ENCODE measurements around the gene RGS6.

Gene RGS6

DNA sequence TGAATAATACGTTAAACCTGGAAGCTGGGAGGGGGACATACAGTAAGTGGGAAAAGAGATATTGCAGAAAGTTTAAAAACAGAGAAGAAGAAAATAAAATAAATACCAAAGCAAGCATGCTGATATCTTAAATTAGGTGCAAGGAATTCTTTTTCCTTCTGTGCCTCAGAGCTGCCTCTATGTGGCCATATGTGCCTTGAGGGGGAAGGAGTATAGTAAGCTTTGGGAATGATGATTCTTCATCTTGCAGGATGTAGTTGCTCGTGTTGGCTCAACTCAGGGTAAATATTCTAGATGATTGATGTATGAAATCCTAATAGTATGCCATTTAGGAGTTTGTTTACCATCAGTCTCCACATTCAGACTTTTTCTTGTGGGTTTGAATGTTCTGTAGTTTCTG is 251.4 kb downstream of the RGS6 start:
- no peak for TF ChIP-seq POLR2AphosphoS5 (IDR thresholded peaks at IDR 0.05; ENCODE audit: low read depth, low read length)
- no peak for TF ChIP-seq SPI1 (IDR thresholded peaks at IDR 0.05; ENCODE audit: low read depth, low read length)
- DNase-seq (ENCODE audit: insufficient read length, low spot score) (no peak), FAIRE-seq (no peak)

- no peak for FAIRE-seq
Measured at GRCh38 chr14:72186523-72186922, 254.3 kb downstream of the RGS6 start.

GRCh38 chr14:72196237-72197015 is 264.2 kb downstream of the RGS6 start:
- TF ChIP-seq PAX5 (IDR thresholded peaks at IDR 0.05; ENCODE audit: insufficient read depth, low read length, severe bottlenecking) (no peak), SPI1 (IDR thresholded peaks at IDR 0.05; ENCODE audit: low read depth, low read length) (no peak), POLR2AphosphoS5 (IDR thresholded peaks at IDR 0.05; ENCODE audit: low read depth, low read length) (no peak), POU2F2 (IDR thresholded peaks at IDR 0.05; ENCODE audit: low read depth, low read length) (no peak), POLR2A (IDR thresholded peaks at IDR 0.05; ENCODE audit: low read depth, low read length) (no peak), TAF1 (IDR thresholded peaks at IDR 0.05; ENCODE audit: low read depth, low read length) (no peak)
- DNase-seq (ENCODE audit: insufficient read length, low spot score), result no peak

More at GRCh38 chr14:72186523-72186922, 254.3 kb downstream of the RGS6 start:
- no peak for TF ChIP-seq TAF1 (IDR thresholded peaks at IDR 0.05; ENCODE audit: low read depth, low read length)
- TF ChIP-seq POU2F2 (IDR thresholded peaks at IDR 0.05; ENCODE audit: low read depth, low read length), result no peak
- no peak for TF ChIP-seq POLR2A (IDR thresholded peaks at IDR 0.05; ENCODE audit: low read depth, low read length)
- TF ChIP-seq POLR2AphosphoS5 (IDR thresholded peaks at IDR 0.05; ENCODE audit: low read depth, low read length), result no peak
- TF ChIP-seq PAX5 (IDR thresholded peaks at IDR 0.05; ENCODE audit: insufficient read depth, low read length, severe bottlenecking), result no peak
- no peak for TF ChIP-seq SPI1 (IDR thresholded peaks at IDR 0.05; ENCODE audit: low read depth, low read length)
- no peak for DNase-seq (ENCODE audit: insufficient read length, low spot score)

DNA sequence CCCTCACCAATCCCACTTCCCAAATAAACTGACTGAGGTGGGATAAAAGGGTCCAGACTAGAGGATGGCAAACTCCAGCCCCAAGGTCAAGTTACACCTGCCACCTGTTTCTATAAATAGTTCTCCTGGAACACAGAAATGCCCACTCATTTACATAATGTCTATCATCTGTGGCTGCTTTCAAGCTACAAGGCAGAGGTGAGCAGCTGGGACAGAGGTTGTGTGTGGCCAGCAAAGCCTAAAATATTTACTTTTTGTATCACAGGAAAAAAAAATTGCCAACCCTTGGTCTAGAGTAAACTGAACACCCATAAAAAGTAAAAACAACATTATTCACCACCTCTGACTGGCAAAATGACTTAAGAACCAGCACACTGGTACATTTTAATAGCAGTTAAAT is 269.4 kb downstream of the RGS6 start:
- no peak for TF ChIP-seq SPI1 (IDR thresholded peaks at IDR 0.05; ENCODE audit: low read depth, low read length)
- TF ChIP-seq TAF1 (IDR thresholded peaks at IDR 0.05; ENCODE audit: low read depth, low read length), result no peak
- no peak for TF ChIP-seq POU2F2 (IDR thresholded peaks at IDR 0.05; ENCODE audit: low read depth, low read length)
- TF ChIP-seq PAX5 (IDR thresholded peaks at IDR 0.05; ENCODE audit: insufficient read depth, low read length, severe bottlenecking), result no peak
- TF ChIP-seq POLR2AphosphoS5 (IDR thresholded peaks at IDR 0.05; ENCODE audit: low read depth, low read length), result no peak
- TF ChIP-seq POLR2A (IDR thresholded peaks at IDR 0.05; ENCODE audit: low read depth, low read length), result no peak
- FAIRE-seq (no peak), DNase-seq (ENCODE audit: insufficient read length, low spot score) (no peak)

More at GRCh38 chr14:72196237-72197015, 264.2 kb downstream of the RGS6 start:
- no peak for FAIRE-seq

- FAIRE-seq, result no peak
- no peak for DNase-seq (ENCODE audit: insufficient read length, low spot score)
- TF ChIP-seq POU2F2 (IDR thresholded peaks at IDR 0.05; ENCODE audit: low read depth, low read length) (no peak), PAX5 (IDR thresholded peaks at IDR 0.05; ENCODE audit: insufficient read depth, low read length, severe bottlenecking) (no peak), POLR2AphosphoS5 (IDR thresholded peaks at IDR 0.05; ENCODE audit: low read depth, low read length) (no peak), TAF1 (IDR thresholded peaks at IDR 0.05; ENCODE audit: low read depth, low read length) (no peak), POLR2A (IDR thresholded peaks at IDR 0.05; ENCODE audit: low read depth, low read length) (no peak), SPI1 (IDR thresholded peaks at IDR 0.05; ENCODE audit: low read depth, low read length) (no peak)
Measured at GRCh38 chr14:72213424-72213823, 281.2 kb downstream of the RGS6 start.

GRCh38 chr14:72215080-72215479 is 282.9 kb downstream of the RGS6 start:
- no peak for DNase-seq (ENCODE audit: insufficient read length, low spot score)
- FAIRE-seq, result no peak
- no peak for TF ChIP-seq POLR2A (IDR thresholded peaks at IDR 0.05; ENCODE audit: low read depth, low read length)
- no peak for TF ChIP-seq POU2F2 (IDR thresholded peaks at IDR 0.05; ENCODE audit: low read depth, low read length)
- TF ChIP-seq POLR2AphosphoS5 (IDR thresholded peaks at IDR 0.05; ENCODE audit: low read depth, low read length), result no peak
- TF ChIP-seq PAX5 (IDR thresholded peaks at IDR 0.05; ENCODE audit: insufficient read depth, low read length, severe bottlenecking), result no peak
- no peak for TF ChIP-seq TAF1 (IDR thresholded peaks at IDR 0.05; ENCODE audit: low read depth, low read length)
- TF ChIP-seq SPI1 (IDR thresholded peaks at IDR 0.05; ENCODE audit: low read depth, low read length), result no peak

DNA sequence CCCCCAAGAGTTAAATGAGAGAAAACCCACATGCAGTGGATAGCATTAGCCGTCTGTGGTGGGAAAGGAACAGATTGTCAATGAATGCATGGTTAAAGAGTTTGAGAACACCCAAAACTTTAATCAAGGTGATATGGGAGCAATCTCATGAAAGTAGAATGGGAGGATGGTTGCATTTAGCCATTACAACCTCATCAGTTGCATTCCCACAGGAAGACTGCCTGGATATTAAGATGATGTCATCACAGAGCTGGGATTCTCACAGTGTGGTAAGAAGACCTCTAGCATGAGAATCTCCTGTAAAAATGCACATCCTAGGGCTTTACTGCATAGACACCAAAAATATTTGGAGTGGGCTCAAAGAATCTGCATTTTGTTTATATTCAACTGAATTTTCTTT is 284.9 kb downstream of the RGS6 start:
- FAIRE-seq, result no peak
- no peak for DNase-seq (ENCODE audit: insufficient read length, low spot score)
- no peak for TF ChIP-seq POLR2AphosphoS5 (IDR thresholded peaks at IDR 0.05; ENCODE audit: low read depth, low read length)
- TF ChIP-seq SPI1 (IDR thresholded peaks at IDR 0.05; ENCODE audit: low read depth, low read length), result no peak
- no peak for TF ChIP-seq TAF1 (IDR thresholded peaks at IDR 0.05; ENCODE audit: low read depth, low read length)
- no peak for TF ChIP-seq PAX5 (IDR thresholded peaks at IDR 0.05; ENCODE audit: insufficient read depth, low read length, severe bottlenecking)
- TF ChIP-seq POLR2A (IDR thresholded peaks at IDR 0.05; ENCODE audit: low read depth, low read length), result no peak
- no peak for TF ChIP-seq POU2F2 (IDR thresholded peaks at IDR 0.05; ENCODE audit: low read depth, low read length)

DNA sequence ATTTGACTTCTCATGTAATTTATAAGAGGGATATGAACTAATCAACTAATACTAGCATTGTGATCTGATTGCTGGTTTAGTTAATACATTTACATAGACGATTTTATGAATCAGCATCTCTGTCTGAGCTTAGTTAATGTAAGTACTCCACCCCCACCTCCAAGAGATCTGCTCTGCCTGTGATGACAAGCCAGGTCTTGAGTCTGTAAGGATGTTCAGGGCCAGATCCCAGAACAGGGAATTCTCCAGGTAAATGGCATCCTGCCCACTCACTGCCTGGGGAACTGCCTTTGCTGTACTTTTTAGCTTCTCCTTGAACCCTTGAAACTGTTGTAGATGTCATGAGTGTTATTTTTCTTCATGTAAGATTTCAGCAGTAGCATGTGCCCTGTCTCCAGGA is 289.8 kb downstream of the RGS6 start:
- FAIRE-seq (no peak), DNase-seq (ENCODE audit: insufficient read length, low spot score) (no peak)
- TF ChIP-seq POLR2A (IDR thresholded peaks at IDR 0.05; ENCODE audit: low read depth, low read length), result no peak
- TF ChIP-seq PAX5 (IDR thresholded peaks at IDR 0.05; ENCODE audit: insufficient read depth, low read length, severe bottlenecking), result no peak
- no peak for TF ChIP-seq POU2F2 (IDR thresholded peaks at IDR 0.05; ENCODE audit: low read depth, low read length)
- TF ChIP-seq POLR2AphosphoS5 (IDR thresholded peaks at IDR 0.05; ENCODE audit: low read depth, low read length), result no peak
- TF ChIP-seq SPI1 (IDR thresholded peaks at IDR 0.05; ENCODE audit: low read depth, low read length), result no peak
- TF ChIP-seq TAF1 (IDR thresholded peaks at IDR 0.05; ENCODE audit: low read depth, low read length), result no peak

GRCh38 chr14:72236629-72237028 is 304.4 kb downstream of the RGS6 start:
- no peak for FAIRE-seq
- no peak for DNase-seq (ENCODE audit: insufficient read length, low spot score)
- no peak for TF ChIP-seq POU2F2 (IDR thresholded peaks at IDR 0.05; ENCODE audit: low read depth, low read length)
- no peak for TF ChIP-seq POLR2A (IDR thresholded peaks at IDR 0.05; ENCODE audit: low read depth, low read length)
- no peak for TF ChIP-seq PAX5 (IDR thresholded peaks at IDR 0.05; ENCODE audit: insufficient read depth, low read length, severe bottlenecking)
- TF ChIP-seq SPI1 (IDR thresholded peaks at IDR 0.05; ENCODE audit: low read depth, low read length), result no peak
- TF ChIP-seq POLR2AphosphoS5 (IDR thresholded peaks at IDR 0.05; ENCODE audit: low read depth, low read length), result no peak
- TF ChIP-seq TAF1 (IDR thresholded peaks at IDR 0.05; ENCODE audit: low read depth, low read length), result no peak
